Large intestine (tissue), 12 donors: ENCODE data around the gene C4orf50. TPM values are rescaled to one million over a fixed set of nuclear protein-coding genes. Genes with fewer than 3 reads are reported as not detected.

Experiments used
- DNase-seq, 2 donors: peaks; one replicate each; pipeline versions ENCODE4 v3.0.0 to v3.0.0-alpha.2; 2013
- H3K27ac ChIP-seq: one replicate; pipeline ENCODE4 v1.5.1; 2013; ENCODE audit warnings: low read length
- H3K27me3 ChIP-seq: 2 replicates; pipeline ENCODE4 v1.6.1; 2013; ENCODE audit warnings: low read length; ENCODE audit not compliant: control insufficient read depth, insufficient read depth
- H3K36me3 ChIP-seq: 2 replicates; pipeline ENCODE4 v1.6.1; 2013; ENCODE audit warnings: low read length; ENCODE audit not compliant: control insufficient read depth, insufficient read depth
- H3K4me1 ChIP-seq: one replicate; pipeline ENCODE4 v1.6.1; 2013; ENCODE audit warnings: low read length; ENCODE audit not compliant: control insufficient read depth, insufficient read depth
- H3K4me3 ChIP-seq: one replicate; pipeline ENCODE4 v1.5.1; 2013; ENCODE audit warnings: low read length
- H3K9me3 ChIP-seq: one replicate; pipeline ENCODE4 v1.6.1; 2013; ENCODE audit warnings: mild to moderate bottlenecking, low read depth, low read length, moderate library complexity; ENCODE audit not compliant: control insufficient read depth
- WGBS: methylation state at CpG from one replicate; pipeline ENCODE4 v1.1.5; 2013; ENCODE audit warnings: low lambda C conversion rate; ENCODE audit not compliant: insufficient coverage; 5-methylcytosine and 5-hydroxymethylcytosine counted together
- long read RNA-seq, 11 donors: transcript quantifications; one replicate each; lab custom pipeline, GENCODE V29; 2026
- polyA plus RNA-seq: library from polyadenylated mRNA; unstranded; fragments of 120-200 nt; gene quantifications from one replicate; pipeline ENCODE4 v1.2.1, GENCODE V29; 2013

C4orf50 gene
- 0.58 TPM for polyA plus RNA-seq
- long read RNA-seq, donor 1, result 0 reads
- long read RNA-seq, donor 2, result 0 reads
- long read RNA-seq, donor 3, result 0 reads
- long read RNA-seq, donor 4, result 0 reads
- long read RNA-seq, donor 5, result 0 reads
- long read RNA-seq, donor 6, result 0 reads
- long read RNA-seq, donor 7, result 0 reads
- long read RNA-seq, donor 8, result 0 reads
- long read RNA-seq, donor 9, result 0 reads
- long read RNA-seq, donor 10, result 0 reads
- long read RNA-seq, donor 11, result 0 reads

- Histone ChIP-seq H3K9me3 (no peaks in the 10 kb centered on the region), H3K4me1 (no peaks in the 10 kb centered on the region), H3K36me3 (no peaks in the 10 kb centered on the region), H3K4me3 (no peak within 1 kb of the TSS), H3K27ac (no peak within 1 kb of the TSS), H3K27me3 (no peaks in the 10 kb centered on the region)
- DNase-seq, result no peak
- WGBS, result 67% methylated on average over 1 of the region's 8 CpGs
Observed at GRCh38 chr4:6018331-6018730, at the start of gene C4orf50. TSS of gene C4orf50 (minus strand) at chr4:6018431.

GRCh38 chr4:6065934-6066590, 47.8 kb upstream of the C4orf50 start:
- no peaks in the 10 kb centered on the region for H3K36me3 ChIP-seq
- no peaks in the 10 kb centered on the region for H3K9me3 ChIP-seq
- DNase-seq, result no peak
- 100% methylated on average over 1 of the region's 10 CpGs for WGBS
- H3K27ac ChIP-seq, result no peak overlapping the region
- peaks cover under 1% of the 10 kb centered on the region for H3K4me1 ChIP-seq
- H3K27me3 ChIP-seq, result no peaks in the 10 kb centered on the region
- no peak overlapping the region for H3K4me3 ChIP-seq

- Histone ChIP-seq H3K36me3 (no peaks in the 10 kb centered on the region), H3K27ac (no peak overlapping the region), H3K4me3 (no peak overlapping the region), H3K4me1 (no peaks in the 10 kb centered on the region), H3K9me3 (peaks cover 4% of the 10 kb centered on the region), H3K27me3 (no peaks in the 10 kb centered on the region)
- DNase-seq, result no peak
- WGBS, result no CpG with 5 or more reads among the region's 5 CpGs
Observed at GRCh38 chr4:6065166-6065565, 46.9 kb upstream of the C4orf50 start.

- Histone ChIP-seq H3K27me3 (no peaks in the 10 kb centered on the region), H3K36me3 (no peaks in the 10 kb centered on the region), H3K4me3 (no peak overlapping the region), H3K9me3 (peaks cover 10% of the 10 kb centered on the region), H3K4me1 (no peaks in the 10 kb centered on the region), H3K27ac (no peak overlapping the region)
- DNase-seq, result no peak
- WGBS, result no CpG with 5 or more reads among the region's 7 CpGs
Observed at GRCh38 chr4:6064383-6064782, 46.2 kb upstream of the C4orf50 start.

DNA sequence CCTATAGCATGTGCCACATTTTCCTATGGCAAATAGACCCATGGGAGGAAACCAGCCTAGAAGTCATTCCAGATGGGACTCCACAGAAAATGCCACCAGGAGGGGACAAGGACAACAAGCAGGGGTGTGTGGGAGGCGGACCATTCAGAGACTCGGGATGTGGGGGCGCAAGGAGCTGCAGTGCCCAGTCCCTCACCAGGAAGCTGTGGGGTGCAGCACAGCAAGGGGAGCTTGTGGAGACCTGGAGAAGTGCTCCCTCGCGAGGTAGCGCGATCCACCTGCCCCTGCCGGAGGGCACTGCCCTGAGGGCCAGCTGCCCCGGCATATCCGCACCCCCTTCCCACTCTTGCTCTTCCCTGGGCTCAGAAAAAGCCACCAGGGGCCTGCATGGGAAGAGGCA, 45.5 kb upstream of the C4orf50 start:
- peaks cover 15% of the 10 kb centered on the region for H3K9me3 ChIP-seq
- no peak overlapping the region for H3K4me3 ChIP-seq
- WGBS, result no CpG with 5 or more reads among the region's 10 CpGs
- no peaks in the 10 kb centered on the region for H3K36me3 ChIP-seq
- no peak overlapping the region for H3K27ac ChIP-seq
- H3K27me3 ChIP-seq, result no peaks in the 10 kb centered on the region
- no peaks in the 10 kb centered on the region for H3K4me1 ChIP-seq
- no peak for DNase-seq

DNA sequence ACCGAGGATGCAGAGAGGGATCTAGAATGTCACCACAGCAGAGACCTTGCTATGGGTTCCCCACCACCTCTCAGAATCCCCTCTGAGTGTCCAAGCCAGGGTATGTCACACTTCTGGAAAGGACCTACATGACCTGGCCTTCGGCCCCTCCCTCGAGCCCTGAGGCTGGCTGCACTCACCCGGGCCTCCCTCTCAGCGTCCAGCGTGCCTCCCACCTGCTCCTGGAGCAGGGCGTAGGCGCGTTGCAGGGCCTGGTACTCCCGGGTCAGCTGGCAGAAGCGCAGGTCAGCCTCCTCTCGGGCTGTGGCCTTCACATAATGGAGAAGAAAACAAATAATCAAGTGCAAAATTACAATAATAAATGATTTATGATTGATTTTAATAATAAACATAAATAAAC, 43.9 kb upstream of the C4orf50 start:
- no peaks in the 10 kb centered on the region for H3K4me1 ChIP-seq
- DNase-seq, result no peak
- no peaks in the 10 kb centered on the region for H3K27me3 ChIP-seq

DNA sequence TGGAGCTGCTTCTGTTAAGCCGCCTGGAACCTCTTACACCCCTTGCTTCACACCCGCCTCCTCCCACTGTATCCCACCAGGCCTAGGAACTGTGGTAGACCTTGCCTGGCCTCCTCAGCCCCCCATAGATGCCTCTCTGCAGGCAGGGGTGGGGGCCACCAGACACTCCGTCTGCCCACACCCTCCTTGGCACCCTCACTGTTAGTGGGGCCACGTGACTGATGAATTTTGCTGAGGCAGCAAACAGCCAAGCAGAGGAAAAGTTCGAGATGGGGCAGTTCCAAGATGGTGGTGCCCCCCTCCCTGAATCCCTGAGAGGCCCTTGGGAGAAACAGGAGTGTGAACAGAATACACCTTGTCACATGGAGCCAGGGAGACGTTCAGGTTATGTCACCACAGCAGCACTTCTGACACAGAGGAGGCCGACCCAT, 41.2 kb upstream of the C4orf50 start:
- Histone ChIP-seq H3K27ac (no peak overlapping the region), H3K36me3 (no peaks in the 10 kb centered on the region), H3K4me3 (no peak overlapping the region), H3K4me1 (no peaks in the 10 kb centered on the region), H3K27me3 (no peaks in the 10 kb centered on the region), H3K9me3 (peaks cover 24% of the 10 kb centered on the region)
- WGBS, result no CpG with 5 or more reads among the region's 7 CpGs
- no peak for DNase-seq

More for the DNA sequence above, 43.9 kb upstream of the C4orf50 start:
- H3K36me3 ChIP-seq, result no peaks in the 10 kb centered on the region
- H3K4me3 ChIP-seq, result no peak overlapping the region
- WGBS, result 100% methylated on average over 1 of the region's 12 CpGs
- peaks cover 23% of the 10 kb centered on the region for H3K9me3 ChIP-seq
- no peak overlapping the region for H3K27ac ChIP-seq

DNA sequence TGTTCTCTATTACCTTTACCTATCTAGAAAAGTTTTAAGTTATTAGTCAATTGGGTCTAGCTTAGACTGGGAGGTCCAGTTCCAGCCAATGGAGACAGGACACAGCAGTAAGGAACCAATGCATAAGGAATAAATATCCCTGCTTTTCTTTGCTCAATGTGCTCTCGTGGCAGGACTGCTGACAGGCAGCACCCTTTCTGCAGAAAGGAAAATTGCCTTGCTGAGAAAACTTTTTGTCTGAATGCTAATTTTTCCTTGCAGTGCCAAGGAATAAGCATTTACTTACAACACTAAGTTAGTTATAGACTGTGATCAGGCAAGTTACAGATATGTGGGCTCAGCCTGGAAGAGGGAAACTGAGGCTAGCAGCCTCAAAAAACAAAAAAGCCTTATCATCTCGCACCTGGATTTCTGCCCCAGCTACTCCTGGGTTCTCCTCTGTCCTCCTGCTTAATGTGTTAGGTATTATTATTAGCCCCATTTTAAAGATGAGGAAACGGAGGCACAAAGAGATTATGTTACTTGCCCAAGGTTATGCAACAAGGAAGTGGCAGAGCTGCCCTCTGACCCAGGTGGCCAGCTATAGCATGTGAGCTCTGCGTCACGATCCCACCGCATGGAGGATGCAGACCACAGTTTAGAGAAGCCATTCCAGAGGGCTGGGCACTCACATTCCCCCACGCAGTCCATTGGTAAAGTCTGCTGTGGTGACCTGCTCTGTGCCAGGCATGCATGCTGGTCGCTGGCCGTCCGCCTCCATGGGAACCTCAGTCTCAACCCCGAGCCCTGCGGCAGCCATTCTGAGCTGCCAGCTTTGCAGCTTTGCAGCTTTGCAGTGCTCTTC, 40.5 kb upstream of the C4orf50 start:
- WGBS, result 100% methylated on average over 1 of the region's 12 CpGs
- peaks cover 24% of the 10 kb centered on the region for H3K9me3 ChIP-seq

GRCh38 chr4:6056976-6057766, 38.9 kb upstream of the C4orf50 start:
- H3K4me1 ChIP-seq, result no peaks in the 10 kb centered on the region
- no peak overlapping the region for H3K27ac ChIP-seq
- no peaks in the 10 kb centered on the region for H3K36me3 ChIP-seq
- WGBS, result no CpG with 5 or more reads among the region's 15 CpGs
- no peak for DNase-seq
- no peaks in the 10 kb centered on the region for H3K27me3 ChIP-seq
- no peak overlapping the region for H3K4me3 ChIP-seq
- H3K9me3 ChIP-seq, result peaks cover 24% of the 10 kb centered on the region

More for the DNA sequence above, 40.5 kb upstream of the C4orf50 start:
- H3K4me3 ChIP-seq, result no peak overlapping the region
- H3K4me1 ChIP-seq, result no peaks in the 10 kb centered on the region
- no peaks in the 10 kb centered on the region for H3K27me3 ChIP-seq
- DNase-seq, result no peak
- no peaks in the 10 kb centered on the region for H3K36me3 ChIP-seq
- H3K27ac ChIP-seq, result no peak overlapping the region

GRCh38 chr4:6055436-6055835, 37.2 kb upstream of the C4orf50 start:
- Histone ChIP-seq H3K4me3 (no peak overlapping the region), H3K9me3 (peaks cover 23% of the 10 kb centered on the region), H3K27ac (no peak overlapping the region), H3K36me3 (no peaks in the 10 kb centered on the region), H3K4me1 (no peaks in the 10 kb centered on the region), H3K27me3 (no peaks in the 10 kb centered on the region)
- WGBS, result no CpG with 5 or more reads among the region's 4 CpGs
- DNase-seq, result no peak
